Nephron progenitor cell (in vitro differentiated cells): ENCODE results near the gene DET1.
"Not testable (repeated sequence)": the region's sequence is repeated elsewhere in the genome, so short reads cannot be mapped to it uniquely, and the experiment has no call there.

Experiments
- DNase-seq: peaks from one replicate; pipeline ENCODE4 v3.0.0; 2021
- H3K27ac Mint-ChIP-seq: 2 replicates; pipeline ENCODE4 v1.8.0; 2021; ENCODE audit warnings: mild to moderate bottlenecking, moderate library complexity, mixed read lengths
- H3K27me3 Mint-ChIP-seq: 2 replicates; pipeline ENCODE4 v1.8.0; 2021; ENCODE audit warnings: mild to moderate bottlenecking, low read depth, mixed read lengths; ENCODE audit not compliant: poor library complexity
- H3K36me3 Mint-ChIP-seq: 2 replicates; pipeline ENCODE4 v1.8.0; 2021; ENCODE audit warnings: low read depth, mixed read lengths
- H3K4me1 Mint-ChIP-seq: 2 replicates; pipeline ENCODE4 v1.8.0; 2021; ENCODE audit warnings: mixed read lengths
- H3K4me3 Mint-ChIP-seq: 2 replicates; pipeline ENCODE4 v1.8.0; 2021; ENCODE audit warnings: mild to moderate bottlenecking, moderate library complexity, mixed read lengths
- H3K9me3 Mint-ChIP-seq: 2 replicates; pipeline ENCODE4 v1.8.0; 2021; ENCODE audit warnings: mild to moderate bottlenecking, moderate library complexity, mixed read lengths
- TF ChIP-seq, protein P1 (sequence below): fragments of 200-600 bp; sonication (generic); IDR thresholded peaks from 2 replicates; pipeline ENCODE4 v1.5.0; 2021; ENCODE audit warnings: antibody characterized with exemption

DET1 gene

DNA sequence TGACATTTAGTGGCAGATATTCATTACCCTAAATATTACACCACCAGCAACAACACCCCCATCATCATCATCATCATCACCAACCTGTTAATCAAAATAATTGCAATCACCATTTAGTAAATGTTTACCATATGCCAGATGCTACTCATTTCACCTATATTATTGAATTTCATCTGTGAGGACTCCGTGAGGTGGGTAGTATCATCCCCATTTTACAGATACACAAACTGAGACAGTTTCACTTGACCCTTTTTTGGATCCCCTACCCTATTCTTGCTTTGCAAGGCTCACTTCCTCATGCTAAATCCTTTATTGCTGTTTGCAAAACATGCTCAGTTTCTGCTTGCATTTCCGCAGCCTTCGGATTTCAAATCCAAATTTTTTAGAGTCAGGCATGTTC, 18.3 kb upstream of the DET1 start:
- peaks cover 32% of the 10 kb centered on the region for H3K27me3 Mint-ChIP-seq

DNA sequence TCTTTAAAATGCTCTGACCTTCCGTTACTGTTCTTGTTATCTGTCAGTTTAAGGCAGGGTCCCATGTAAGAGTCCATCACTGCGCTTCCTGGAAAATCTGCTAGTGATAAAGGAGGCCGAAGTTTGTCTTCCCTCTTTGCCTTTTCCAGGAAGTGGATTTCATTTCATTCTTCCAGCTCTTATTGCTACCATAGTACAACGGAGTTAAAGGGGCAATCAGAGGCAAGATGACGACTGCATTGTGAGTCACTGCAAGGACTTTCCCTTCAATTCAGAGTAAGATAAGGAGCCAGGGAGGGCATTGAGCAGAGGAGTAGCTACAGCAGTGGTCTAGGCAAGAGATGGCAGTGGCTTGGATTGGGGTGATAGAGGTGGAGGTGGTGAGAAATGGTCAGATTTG, 17.2 kb upstream of the DET1 start:
- no peaks in the 10 kb centered on the region for H3K36me3 Mint-ChIP-seq
- TF ChIP-seq, protein P1, sequence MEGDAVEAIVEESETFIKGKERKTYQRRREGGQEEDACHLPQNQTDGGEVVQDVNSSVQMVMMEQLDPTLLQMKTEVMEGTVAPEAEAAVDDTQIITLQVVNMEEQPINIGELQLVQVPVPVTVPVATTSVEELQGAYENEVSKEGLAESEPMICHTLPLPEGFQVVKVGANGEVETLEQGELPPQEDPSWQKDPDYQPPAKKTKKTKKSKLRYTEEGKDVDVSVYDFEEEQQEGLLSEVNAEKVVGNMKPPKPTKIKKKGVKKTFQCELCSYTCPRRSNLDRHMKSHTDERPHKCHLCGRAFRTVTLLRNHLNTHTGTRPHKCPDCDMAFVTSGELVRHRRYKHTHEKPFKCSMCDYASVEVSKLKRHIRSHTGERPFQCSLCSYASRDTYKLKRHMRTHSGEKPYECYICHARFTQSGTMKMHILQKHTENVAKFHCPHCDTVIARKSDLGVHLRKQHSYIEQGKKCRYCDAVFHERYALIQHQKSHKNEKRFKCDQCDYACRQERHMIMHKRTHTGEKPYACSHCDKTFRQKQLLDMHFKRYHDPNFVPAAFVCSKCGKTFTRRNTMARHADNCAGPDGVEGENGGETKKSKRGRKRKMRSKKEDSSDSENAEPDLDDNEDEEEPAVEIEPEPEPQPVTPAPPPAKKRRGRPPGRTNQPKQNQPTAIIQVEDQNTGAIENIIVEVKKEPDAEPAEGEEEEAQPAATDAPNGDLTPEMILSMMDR, result no peak
- H3K9me3 Mint-ChIP-seq, result peaks cover 30% of the 10 kb centered on the region
- no peak overlapping the region for H3K27ac Mint-ChIP-seq
- DNase-seq, result no peak
- H3K27me3 Mint-ChIP-seq, result peaks cover 35% of the 10 kb centered on the region
- no peak overlapping the region for H3K4me3 Mint-ChIP-seq
- no peaks in the 10 kb centered on the region for H3K4me1 Mint-ChIP-seq

More for the DNA sequence above, 18.3 kb upstream of the DET1 start:
- Mint-ChIP-seq H3K4me3 (no peak overlapping the region), H3K4me1 (peaks cover 2% of the 10 kb centered on the region), H3K9me3 (peaks cover 24% of the 10 kb centered on the region), H3K27ac (no peak overlapping the region), H3K36me3 (no peaks in the 10 kb centered on the region)
- DNase-seq, result no peak
- TF ChIP-seq, protein P1, result no peak

DNA sequence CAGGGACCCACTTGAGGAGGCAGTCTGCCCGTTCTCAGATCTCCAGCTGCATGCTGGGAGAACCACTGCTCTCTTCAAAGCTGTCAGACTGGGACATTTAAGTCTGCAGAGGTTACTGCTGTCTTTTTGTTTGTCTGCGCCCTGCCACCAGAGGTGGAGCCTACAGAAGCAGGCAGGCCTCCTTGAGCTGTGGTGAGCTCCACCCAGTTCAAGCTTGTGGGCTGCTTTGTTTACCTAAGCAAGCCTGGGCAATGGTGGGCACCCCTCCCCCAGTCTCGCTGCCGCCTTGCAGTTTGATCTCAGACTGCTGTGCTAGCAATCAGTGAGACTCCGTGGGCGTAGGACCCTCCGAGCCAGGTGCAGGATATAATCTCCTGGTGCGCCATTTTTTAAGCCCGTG, 13.1 kb upstream of the DET1 start:
- H3K9me3 Mint-ChIP-seq, result peaks cover 44% of the 10 kb centered on the region
- not testable (repeated sequence) for H3K4me1 Mint-ChIP-seq, H3K4me3 Mint-ChIP-seq, H3K27ac Mint-ChIP-seq, DNase-seq, H3K36me3 Mint-ChIP-seq
- peaks cover 23% of the 10 kb centered on the region for H3K27me3 Mint-ChIP-seq

DNA sequence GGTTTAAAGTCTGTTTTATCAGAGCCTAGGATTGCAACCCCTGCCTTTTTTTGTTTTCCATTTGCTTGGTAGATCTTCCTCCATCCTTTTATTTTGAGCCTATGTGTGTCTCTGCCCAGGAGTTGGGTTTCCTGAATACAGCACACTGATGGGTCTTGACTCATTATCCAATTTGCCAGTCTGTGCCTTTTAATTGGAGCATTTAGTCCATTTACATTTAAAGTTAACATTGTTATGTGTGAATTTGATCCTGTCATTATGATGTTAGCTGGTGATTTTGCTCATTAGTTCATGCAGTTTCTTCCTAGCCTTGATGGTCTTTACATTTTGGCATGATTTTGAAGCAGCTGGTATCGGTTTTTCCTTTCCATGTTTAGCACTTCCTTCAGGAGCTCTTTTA, 11.5 kb upstream of the DET1 start:
- H3K27ac Mint-ChIP-seq, H3K4me1 Mint-ChIP-seq, H3K4me3 Mint-ChIP-seq, H3K36me3 Mint-ChIP-seq, DNase-seq: not testable (repeated sequence)
- Mint-ChIP-seq H3K27me3 (peaks cover 18% of the 10 kb centered on the region), H3K9me3 (peaks cover 48% of the 10 kb centered on the region)

DNA sequence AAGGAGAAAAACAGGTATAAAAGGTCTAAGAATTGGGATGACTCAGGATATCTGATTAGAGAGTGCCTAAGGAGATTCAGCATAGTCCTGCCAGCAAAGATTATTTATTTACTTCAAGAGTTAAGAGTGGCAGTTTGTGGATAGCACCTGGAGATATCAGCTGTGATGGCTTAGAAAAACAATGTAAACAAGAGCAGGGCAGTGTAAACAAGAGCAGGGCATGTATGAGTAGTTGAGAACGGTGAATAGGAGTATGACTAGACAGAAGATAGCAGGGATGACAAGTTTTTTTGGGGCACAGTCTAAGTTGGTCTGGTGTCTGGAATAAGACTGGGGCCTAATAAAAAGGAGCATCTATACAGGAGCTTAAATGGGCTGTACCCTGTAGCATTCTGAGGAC, 1.5 kb upstream of the DET1 start:
- peaks cover 22% of the 10 kb centered on the region for H3K4me1 Mint-ChIP-seq
- not testable (repeated sequence) for DNase-seq, H3K4me3 Mint-ChIP-seq, H3K27me3 Mint-ChIP-seq, H3K27ac Mint-ChIP-seq
- H3K9me3 Mint-ChIP-seq, result peaks cover 14% of the 10 kb centered on the region
- peaks cover 11% of the 10 kb centered on the region for H3K36me3 Mint-ChIP-seq

DNA sequence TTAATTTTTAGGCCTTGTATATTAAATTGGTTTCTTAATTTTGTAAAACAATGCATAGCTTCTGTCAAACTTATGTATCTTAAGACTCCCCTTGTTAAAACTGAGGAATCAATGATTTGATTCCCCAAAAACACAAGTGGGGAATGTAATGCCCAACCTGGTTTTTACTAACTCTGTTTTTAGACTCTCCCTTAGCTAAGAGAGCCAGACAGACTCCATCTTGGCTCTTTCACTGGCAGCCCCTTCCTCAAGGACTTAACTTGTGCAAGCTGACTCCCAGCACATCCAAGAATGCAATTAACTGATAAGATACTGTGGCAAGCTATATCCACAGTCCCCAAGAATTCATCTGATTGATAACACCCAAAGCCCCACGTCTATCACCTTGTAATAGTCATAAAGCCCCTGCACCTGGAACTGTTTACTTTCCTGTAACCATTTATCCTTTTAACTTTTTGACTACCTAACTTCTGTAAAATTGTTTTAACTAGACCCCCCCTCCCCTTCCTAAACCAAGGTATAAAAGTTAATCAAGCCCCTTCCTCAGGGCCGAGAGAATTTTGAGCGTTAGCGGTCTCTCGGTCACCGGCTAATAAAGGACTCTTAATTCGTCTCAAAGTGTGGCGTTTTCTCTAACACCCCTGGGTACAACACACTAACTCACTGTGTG, 768 bp downstream of the DET1 start:
- Mint-ChIP-seq H3K9me3 (peaks cover 11% of the 10 kb centered on the region), H3K36me3 (peaks cover 17% of the 10 kb centered on the region), H3K4me3 (peak overlapping the region; percentile 90), H3K27ac (peak overlapping the region; percentile 84), H3K4me1 (peaks cover 30% of the 10 kb centered on the region)
- DNase-seq, H3K27me3 Mint-ChIP-seq: not testable (repeated sequence)

DNA sequence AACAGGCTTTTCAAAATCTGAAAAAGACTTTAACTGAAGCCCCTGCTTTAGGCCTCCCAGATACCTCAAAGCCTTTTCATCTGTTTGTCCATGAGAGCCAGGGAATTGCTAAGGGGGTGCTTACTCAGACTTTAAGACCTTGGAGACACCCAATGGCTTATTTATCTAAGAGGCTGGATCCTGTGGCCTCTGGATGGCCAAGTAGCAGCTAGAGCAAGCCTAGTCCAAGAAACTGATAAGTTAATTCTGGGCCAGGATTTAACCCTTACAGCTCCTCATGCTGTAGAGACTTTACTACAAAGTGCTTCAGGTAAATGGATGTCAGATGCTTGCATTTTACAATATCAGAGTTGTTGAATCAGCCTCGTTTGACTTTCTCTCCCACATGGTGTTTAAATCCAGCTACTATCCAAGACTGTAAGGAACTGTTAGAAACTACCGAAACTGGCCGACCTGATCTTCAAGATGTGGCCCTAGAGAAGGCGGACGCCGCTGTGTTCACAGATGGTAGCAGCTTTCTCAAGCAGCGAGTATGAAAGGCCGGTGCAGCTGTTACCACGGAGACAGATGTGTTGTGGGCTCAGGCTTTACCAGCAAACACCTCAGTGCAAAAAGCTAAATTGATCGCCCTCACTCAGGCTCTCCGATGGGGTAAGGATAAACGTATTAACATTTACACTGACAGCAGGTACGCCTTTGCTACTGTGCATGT, 3.3 kb downstream of the DET1 start:
- no peak overlapping the region for H3K27ac Mint-ChIP-seq
- H3K4me1 Mint-ChIP-seq, result peaks cover 35% of the 10 kb centered on the region
- TF ChIP-seq, protein P1, result no peak
- no peak for DNase-seq
- peaks cover 17% of the 10 kb centered on the region for H3K36me3 Mint-ChIP-seq
- H3K4me3 Mint-ChIP-seq, result no peak overlapping the region
- peaks cover 4% of the 10 kb centered on the region for H3K27me3 Mint-ChIP-seq
- peaks cover 8% of the 10 kb centered on the region for H3K9me3 Mint-ChIP-seq

DNA sequence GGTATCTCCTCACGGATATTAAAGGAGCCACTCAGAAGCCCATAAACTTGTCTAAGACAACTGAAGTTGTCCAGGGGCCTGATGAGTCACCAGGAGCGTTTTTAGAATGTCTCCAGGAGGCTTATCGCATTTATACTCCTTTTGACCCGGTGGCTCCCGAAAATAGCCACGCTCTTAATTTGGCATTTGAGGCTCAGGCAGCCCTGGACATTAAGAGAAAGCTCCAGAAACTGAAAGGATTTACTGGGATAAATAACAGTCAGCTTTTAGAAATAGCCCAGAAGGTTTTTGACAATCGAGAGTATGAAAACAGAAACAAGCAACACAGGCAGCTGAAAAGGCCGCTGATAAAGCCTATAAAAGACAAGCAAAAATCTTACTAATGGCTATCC, 4.1 kb downstream of the DET1 start:
- TF ChIP-seq, protein P1, result no peak
- Mint-ChIP-seq H3K9me3 (peaks cover 10% of the 10 kb centered on the region), H3K36me3 (peaks cover 22% of the 10 kb centered on the region), H3K4me1 (peaks cover 40% of the 10 kb centered on the region), H3K27me3 (peaks cover 4% of the 10 kb centered on the region), H3K27ac (no peak overlapping the region), H3K4me3 (no peak overlapping the region)
- no peak for DNase-seq
